Transverse colon (tissue), 4 donors: Measurements from ENCODE around the gene PRKCE.

Experiments
- EP300 ChIP-seq: sonication (generic); formaldehyde crosslinking; IDR thresholded peaks from one replicate; pipeline ENCODE4 v1.6.1; 2017; ENCODE audit warnings: antibody characterized with exemption, low read depth
- POLR2AphosphoS5 ChIP-seq, 3 donors: sonication (generic); formaldehyde crosslinking; IDR thresholded peaks; one replicate each; pipeline ENCODE4 v1.6.1; 2016; ENCODE audit warnings: antibody characterized with exemption in 3 of 3
- TF ChIP-seq, protein P1 (sequence below), 5 experiments: fragments of 200-600 bp in 3 of 5; fragments of 450-650 bp in 2 of 5; sonication (generic) in 3 of 5; IDR thresholded peaks; 1 replicate in 2 of 5; 2 replicates in 3 of 5; pipeline ENCODE4 v1.5.1; 2016 to 2017; ENCODE audit warnings: antibody characterized with exemption in 5 of 5, inconsistent platforms in 3 of 5, mild to moderate bottlenecking in 2 of 5, moderate library complexity in 1 of 5

DNA sequence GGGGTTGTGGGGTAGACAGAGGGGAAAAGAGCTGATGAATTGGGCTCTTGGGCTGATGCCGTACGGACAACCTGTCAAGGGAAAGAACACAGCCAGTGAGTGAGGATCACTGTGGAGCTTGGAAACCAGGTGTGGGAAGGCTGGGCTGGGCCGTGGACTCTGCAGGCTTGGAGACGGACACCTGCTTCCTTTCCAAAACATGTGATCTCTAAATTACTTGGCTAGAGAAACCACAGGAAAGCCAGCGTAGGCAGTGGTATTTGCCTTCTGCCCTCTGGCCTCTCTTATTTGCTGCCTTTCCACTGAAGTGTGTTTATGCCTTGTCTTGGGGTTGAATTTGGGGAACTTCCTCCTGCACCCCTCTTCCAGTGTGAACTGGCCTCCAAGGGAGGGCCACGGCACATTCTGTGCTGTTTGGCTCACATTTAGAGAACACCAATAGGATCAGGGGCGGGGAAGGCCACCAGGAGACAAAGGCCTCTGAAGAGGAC, 267.7 kb downstream of the PRKCE start:
- TF ChIP-seq POLR2AphosphoS5 (IDR thresholded peaks at IDR 0.05) = no peak
- TF ChIP-seq, protein P1, sequence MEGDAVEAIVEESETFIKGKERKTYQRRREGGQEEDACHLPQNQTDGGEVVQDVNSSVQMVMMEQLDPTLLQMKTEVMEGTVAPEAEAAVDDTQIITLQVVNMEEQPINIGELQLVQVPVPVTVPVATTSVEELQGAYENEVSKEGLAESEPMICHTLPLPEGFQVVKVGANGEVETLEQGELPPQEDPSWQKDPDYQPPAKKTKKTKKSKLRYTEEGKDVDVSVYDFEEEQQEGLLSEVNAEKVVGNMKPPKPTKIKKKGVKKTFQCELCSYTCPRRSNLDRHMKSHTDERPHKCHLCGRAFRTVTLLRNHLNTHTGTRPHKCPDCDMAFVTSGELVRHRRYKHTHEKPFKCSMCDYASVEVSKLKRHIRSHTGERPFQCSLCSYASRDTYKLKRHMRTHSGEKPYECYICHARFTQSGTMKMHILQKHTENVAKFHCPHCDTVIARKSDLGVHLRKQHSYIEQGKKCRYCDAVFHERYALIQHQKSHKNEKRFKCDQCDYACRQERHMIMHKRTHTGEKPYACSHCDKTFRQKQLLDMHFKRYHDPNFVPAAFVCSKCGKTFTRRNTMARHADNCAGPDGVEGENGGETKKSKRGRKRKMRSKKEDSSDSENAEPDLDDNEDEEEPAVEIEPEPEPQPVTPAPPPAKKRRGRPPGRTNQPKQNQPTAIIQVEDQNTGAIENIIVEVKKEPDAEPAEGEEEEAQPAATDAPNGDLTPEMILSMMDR (IDR thresholded peaks at IDR 0.05) = no peak
- no peak for TF ChIP-seq EP300
